Measurements from ENCODE around the gene CALN1.

- TF ChIP-seq CTCF (conservative IDR thresholded peaks at IDR 0.05): no peak
- TF ChIP-seq ZFX (IDR thresholded peaks at IDR 0.05): no peak
Measured at GRCh38 chr7:71784180-71784579, 628.0 kb downstream of the CALN1 start.
